NK-92 treated with Interleukin-12 subunit alpha and Interleukin-12 subunit beta, amount 100 ng/mL, for 24 hours (cell line): ENCODE measurements around the gene ZBTB43.

ENCODE experiments used
- DNase-seq: peaks from one replicate; lab custom pipeline; 2025; lab: John Stamatoyannopoulos, UW

The ZBTB43 gene

GRCh38 chr9:126859111-126859510 is 54.3 kb downstream of the ZBTB43 start:
- no peak for DNase-seq

- DNase-seq: peak; percentile 45
Observed at GRCh38 chr9:126860077-126860756, 55.4 kb downstream of the ZBTB43 start, which contains the start of gene ZBTB34. ZBTB34 (plus strand) TSS chr9:126860639; CDS start chr9:126879400, 18,761 bp downstream.

DNA sequence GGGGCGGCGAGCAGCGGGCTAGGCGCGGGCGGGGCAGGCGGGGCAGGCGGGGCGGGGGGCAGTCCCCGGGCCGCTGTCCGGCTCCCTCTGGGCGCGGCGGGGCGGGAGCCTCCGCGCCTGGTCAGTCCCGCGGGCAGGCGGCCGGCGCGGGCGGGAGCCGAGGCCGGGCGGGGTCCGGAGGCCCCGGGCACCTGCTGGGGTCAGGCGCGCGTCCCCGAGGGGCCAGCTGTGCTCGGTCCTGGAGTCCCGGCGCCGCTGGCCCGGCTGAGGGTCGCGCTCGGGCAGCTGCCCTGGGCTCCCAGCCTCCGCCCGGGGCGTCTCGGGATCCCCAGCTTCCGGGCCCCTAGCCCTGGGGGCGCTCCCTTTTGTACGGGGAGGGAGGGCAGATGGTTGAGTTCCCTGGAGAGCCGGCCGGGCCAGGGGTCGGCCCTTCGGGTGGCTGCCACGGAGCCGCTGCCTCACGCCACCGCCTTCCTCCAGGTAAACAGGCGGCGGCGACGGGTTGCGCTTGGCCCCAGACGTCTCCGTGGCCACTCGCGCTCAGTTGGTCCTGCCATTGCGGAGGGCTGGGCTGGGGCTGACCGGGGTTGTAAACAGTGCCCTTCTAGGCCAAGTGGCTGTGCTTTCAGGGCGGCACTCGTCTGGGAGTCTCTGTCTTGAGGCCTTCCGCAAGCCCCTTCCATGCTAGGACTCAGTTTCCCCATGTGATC is 56.1 kb downstream of the ZBTB43 start:
- DNase-seq: no peak

GRCh38 chr9:126861707-126862103 is 56.9 kb downstream of the ZBTB43 start:
- no peak for DNase-seq

DNA sequence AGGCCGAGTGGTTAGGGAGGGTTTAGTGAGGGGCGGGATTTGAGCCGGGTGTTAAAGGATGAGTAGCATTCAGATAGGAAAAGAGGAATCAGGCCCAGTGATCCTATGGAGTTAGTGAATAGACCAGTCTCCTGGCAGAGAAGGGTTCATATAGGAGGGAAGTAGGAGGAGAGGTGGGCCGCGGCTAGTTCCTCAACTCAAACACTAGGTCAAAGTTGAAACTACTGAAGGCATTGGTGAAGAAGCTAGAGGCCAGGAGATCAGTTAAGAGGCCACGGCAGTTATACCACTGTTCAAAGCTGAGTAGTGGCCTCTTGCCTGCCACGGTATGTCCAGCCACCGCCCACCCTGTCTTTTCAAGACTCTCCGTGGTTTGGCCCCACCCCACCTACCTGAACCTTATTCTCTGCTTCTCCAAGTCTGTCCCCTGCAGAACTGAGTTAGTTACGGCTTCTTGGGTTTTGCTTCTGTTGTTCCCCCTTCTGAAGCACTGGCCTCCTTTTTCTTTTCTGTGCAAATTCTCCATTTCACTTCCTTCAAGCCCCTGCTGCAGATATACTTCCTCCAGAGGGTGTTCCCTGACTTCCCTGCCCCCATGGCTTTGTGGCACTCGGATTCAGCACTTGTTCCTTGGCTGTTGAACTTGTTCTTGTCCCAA is 57.4 kb downstream of the ZBTB43 start:
- DNase-seq: no peak

DNA sequence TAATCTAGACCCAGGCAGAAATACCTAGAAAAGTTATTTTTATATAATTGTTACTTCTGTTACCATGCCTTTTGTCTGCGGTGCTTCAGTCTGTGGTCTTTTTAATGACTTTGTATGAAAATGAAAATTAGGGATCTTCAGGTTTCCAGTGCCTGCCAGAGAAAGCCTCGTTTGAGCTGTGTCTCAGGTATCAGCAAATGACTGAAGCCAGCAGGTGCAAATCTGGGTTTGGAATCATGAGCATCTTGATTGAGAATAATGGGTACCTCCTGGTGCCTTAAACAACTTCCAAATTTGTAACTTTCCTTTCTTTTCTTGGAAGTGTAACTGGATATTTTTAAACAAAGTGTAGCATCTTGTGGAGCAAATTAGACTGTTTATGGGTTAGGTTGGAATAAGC is 59.9 kb downstream of the ZBTB43 start:
- no peak for DNase-seq

DNA sequence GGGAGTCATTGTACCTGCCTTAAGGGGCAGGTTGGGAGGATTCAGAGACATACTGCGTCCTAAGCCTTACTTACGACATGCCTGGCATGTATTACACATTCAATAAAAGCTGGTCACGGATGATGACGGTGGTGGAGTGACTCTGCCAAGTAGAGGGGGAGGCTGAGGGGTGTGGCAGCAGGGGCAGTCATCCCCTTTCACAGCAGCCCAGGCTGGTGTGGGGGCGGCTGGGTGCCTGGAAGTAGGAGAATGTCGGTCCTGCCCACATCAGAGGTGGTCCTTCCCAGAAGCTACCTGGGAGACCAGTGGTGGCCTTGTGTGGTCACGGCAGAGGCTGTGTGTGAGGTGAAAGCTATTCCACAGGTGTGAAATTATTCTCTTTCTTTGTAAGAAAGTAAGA is 64.5 kb downstream of the ZBTB43 start:
- DNase-seq: no peak

GRCh38 chr9:126872516-126872915 is 67.7 kb downstream of the ZBTB43 start:
- no peak for DNase-seq

- no peak for DNase-seq
Observed at GRCh38 chr9:126874546-126875314, 69.9 kb downstream of the ZBTB43 start.

DNA sequence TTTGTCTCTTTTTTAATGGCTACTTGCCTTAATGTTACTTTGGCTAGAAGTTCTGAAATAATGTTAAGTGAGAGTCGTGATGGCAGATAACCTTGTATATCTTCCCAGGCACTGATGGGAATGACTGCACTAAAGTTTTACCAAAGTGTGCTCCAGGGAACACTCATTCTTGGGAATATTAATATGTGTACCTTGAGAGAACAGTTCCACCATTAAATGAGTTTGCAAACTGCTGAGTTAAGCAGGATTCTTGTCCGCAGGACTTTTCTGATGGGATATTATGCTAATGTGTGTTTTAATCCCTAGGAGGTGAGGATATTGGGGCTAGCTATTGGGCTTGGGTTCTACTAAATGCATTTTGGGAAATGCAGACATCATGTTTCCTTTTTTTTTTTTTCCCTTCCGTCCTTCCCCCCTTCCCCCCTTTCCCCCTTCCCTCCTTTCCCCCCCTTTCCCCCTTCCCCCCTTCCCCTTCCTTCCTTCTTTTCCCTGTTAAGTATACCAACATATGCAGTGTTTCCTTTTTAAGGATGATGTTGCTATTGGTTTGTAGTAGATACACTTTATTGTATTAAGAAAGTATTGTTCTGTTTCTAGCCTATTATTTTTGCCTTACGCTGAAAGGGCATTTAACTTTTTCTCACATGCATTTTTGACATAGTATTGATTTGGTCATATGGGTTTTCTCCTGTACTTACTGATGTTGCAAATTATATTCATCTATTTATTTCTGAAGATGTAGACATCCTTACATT is 71.1 kb downstream of the ZBTB43 start:
- DNase-seq: no peak

- no peak for DNase-seq
Observed at GRCh38 chr9:126876531-126876930, 71.7 kb downstream of the ZBTB43 start.

DNA sequence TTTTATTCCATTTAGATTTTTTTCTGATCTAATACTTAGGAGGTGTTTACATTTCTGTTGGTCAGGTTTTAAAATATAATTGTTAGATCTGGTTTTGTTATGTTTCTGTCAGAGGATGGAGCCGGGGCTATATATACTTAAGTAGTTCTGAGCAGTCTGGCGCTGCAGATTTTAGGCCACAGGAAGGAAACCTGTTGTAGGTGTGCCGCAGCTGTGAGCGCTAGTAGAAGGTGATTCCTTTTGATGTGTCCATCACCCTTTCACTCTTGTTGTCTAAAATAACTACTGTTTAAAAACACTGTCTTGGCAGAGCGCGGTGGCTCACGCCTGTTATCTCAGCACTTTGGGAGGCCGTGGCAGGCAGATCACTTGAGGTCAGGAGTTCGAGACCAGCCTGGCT is 72.6 kb downstream of the ZBTB43 start:
- no peak for DNase-seq

GRCh38 chr9:126879288-126879687 is 74.4 kb downstream of the ZBTB43 start:
- no peak for DNase-seq

DNA sequence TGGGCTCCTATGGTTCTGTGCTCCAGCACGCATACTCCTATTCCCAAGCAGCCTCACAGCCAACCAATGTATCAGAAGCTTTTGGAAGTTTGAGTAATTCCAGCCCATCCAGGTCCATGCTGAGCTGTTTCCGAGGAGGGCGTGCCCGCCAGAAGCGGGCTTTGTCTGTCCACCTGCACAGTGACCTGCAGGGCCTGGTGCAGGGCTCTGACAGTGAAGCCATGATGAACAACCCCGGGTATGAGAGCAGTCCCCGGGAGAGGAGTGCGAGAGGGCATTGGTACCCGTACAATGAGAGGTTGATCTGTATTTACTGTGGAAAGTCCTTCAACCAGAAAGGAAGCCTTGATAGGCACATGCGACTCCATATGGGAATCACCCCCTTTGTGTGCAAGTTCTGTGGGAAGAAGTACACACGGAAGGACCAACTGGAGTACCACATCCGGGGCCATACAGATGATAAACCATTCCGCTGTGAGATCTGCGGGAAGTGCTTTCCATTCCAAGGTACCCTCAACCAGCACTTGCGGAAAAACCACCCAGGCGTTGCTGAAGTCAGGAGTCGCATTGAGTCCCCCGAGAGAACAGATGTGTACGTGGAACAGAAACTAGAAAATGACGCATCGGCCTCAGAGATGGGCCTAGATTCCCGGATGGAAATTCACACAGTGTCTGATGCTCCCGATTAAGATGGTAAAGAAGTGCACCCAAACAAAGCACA is 75.5 kb downstream of the ZBTB43 start:
- no peak for DNase-seq

- DNase-seq: no peak
Observed at GRCh38 chr9:126880947-126881332, 76.1 kb downstream of the ZBTB43 start.

DNA sequence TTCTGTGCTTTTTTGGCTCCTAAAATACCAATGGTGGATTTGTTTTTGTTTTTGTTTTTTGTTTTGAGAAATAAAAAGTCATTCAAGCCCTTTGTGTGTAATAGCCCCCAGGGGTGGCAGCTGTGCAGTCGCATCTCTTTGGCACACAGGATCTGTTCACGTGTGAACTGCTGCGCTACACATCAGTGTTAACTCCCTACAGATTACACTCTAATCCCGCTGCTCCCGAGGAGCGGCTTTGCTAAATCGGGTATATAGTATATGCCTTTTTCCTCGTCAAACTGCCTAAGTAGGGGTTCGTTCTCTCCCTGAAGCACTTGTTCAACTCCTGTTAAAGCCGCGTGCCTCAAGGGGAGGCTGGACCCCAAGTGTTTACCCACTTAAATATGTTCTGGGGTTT is 77.9 kb downstream of the ZBTB43 start:
- no peak for DNase-seq

GRCh38 chr9:126883636-126884035 is 78.8 kb downstream of the ZBTB43 start:
- DNase-seq: no peak

DNA sequence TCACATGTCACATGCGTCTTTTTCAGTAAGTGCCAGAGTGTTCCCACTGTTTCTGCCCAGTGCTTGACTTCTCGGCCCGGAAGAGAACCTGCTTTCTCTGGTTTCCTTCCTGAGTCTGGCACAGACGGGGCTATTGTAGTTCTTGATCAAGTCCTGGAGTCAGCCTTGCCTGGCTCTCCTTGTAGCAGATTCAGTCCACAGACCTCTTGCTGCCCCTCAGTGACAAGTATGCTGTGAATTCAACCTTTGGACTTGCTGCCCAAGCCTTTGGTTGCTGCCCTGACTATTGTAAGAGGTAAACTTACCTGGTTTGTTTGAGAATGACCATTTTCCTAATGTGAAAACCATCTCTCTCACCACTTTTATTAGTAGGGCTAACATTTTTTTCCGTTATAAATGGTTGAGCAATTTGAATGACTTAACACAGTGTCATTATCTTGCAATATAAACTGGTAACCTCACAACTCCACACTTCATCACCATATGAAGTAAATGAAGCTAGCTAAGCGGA is 80.3 kb downstream of the ZBTB43 start:
- no peak for DNase-seq

GRCh38 chr9:126886034-126886822 is 81.4 kb downstream of the ZBTB43 start:
- DNase-seq: no peak

DNA sequence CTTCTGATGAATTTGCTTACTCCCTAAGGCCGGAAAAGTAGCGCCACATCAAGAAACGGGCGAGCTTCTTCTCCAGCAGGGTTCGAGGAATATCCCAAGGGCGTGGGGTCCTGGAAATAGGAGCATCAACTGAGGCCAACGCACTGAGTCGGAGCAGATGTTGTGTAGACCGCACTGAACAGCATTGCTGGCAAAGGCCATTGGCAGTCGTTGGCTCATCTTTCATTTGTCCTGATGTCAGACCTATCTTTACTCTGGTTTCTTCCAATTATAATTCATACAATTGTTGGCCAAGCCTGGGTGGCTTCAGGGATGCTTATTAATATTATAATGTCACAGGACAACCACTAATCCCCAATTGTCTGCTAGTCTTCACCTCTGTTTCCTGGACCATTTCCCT is 82.1 kb downstream of the ZBTB43 start:
- DNase-seq: no peak
